Osteocyte (in vitro differentiated cells): Measurements from ENCODE around the gene CYP19A1. TPM values are rescaled to one million over a fixed set of nuclear protein-coding genes. Genes with fewer than 3 reads are reported as not detected.
A peak's percentile ranks its signal among the peaks of the same experiment; 100 is the strongest.

ENCODE experiments used
- DNase-seq: peaks from one replicate; pipeline ENCODE4 v3.0.0; 2021; ENCODE audit warnings: mixed read lengths; ENCODE audit not compliant: unreplicated experiment; ENCODE audit errors: extremely low spot score
- H3K27ac Mint-ChIP-seq: one replicate; pipeline ENCODE4 v1.8.0; 2021; ENCODE audit warnings: mild to moderate bottlenecking, mixed read lengths; ENCODE audit not compliant: unreplicated experiment
- H3K27me3 Mint-ChIP-seq: one replicate; pipeline ENCODE4 v1.8.0; 2021; ENCODE audit warnings: mixed read lengths; ENCODE audit not compliant: unreplicated experiment
- H3K36me3 Mint-ChIP-seq: one replicate; pipeline ENCODE4 v1.8.0; 2021; ENCODE audit warnings: mixed read lengths; ENCODE audit not compliant: unreplicated experiment
- H3K4me1 Mint-ChIP-seq: one replicate; pipeline ENCODE4 v1.8.0; 2021; ENCODE audit warnings: mixed read lengths; ENCODE audit not compliant: unreplicated experiment
- H3K4me3 Mint-ChIP-seq: one replicate; pipeline ENCODE4 v1.8.0; 2021; ENCODE audit warnings: mild to moderate bottlenecking, moderate library complexity, mixed read lengths; ENCODE audit not compliant: unreplicated experiment
- H3K9me3 Mint-ChIP-seq: one replicate; pipeline ENCODE4 v1.8.0; 2021; ENCODE audit warnings: mixed read lengths; ENCODE audit not compliant: unreplicated experiment
- total RNA-seq: library from RNA; stranded (reverse); gene quantifications from 2 replicates; pipeline ENCODE4 v1.2.1, GENCODE V29; 2021
- TF ChIP-seq, protein P1 (sequence below): fragments of 200-600 bp; sonication (generic); IDR thresholded peaks from 2 replicates; pipeline ENCODE4 v1.5.0; 2021; ENCODE audit warnings: antibody characterized with exemption, mild to moderate bottlenecking, moderate library complexity

Gene CYP19A1
- total RNA-seq, 1 donor from 2014 or later = not detected

DNA sequence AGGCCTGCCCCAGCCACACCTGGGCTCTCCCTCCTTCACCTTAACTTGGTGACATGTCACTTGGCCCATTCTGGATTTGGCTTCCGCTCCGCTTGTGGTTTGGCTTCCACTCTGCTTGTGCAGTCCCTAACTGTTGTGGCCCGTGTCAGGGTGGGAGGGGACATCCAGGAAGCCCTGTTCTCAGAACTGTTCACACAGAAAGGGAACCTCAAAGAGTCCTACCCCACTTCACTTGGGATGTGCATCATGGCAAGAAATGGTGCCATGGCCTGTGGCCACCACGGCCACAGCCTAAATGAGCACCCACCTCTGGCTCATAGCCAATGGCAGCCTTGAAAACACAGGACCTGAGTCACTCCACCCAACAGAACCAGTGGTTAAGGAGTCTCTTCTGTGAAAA is 63.4 kb downstream of the CYP19A1 start:
- Mint-ChIP-seq H3K27me3 (peaks cover 54% of the 10 kb centered on the region), H3K36me3 (no peaks in the 10 kb centered on the region), H3K27ac (no peak overlapping the region), H3K4me1 (no peaks in the 10 kb centered on the region), H3K9me3 (no peaks in the 10 kb centered on the region), H3K4me3 (no peak overlapping the region)
- DNase-seq = no peak
- TF ChIP-seq, protein P1, sequence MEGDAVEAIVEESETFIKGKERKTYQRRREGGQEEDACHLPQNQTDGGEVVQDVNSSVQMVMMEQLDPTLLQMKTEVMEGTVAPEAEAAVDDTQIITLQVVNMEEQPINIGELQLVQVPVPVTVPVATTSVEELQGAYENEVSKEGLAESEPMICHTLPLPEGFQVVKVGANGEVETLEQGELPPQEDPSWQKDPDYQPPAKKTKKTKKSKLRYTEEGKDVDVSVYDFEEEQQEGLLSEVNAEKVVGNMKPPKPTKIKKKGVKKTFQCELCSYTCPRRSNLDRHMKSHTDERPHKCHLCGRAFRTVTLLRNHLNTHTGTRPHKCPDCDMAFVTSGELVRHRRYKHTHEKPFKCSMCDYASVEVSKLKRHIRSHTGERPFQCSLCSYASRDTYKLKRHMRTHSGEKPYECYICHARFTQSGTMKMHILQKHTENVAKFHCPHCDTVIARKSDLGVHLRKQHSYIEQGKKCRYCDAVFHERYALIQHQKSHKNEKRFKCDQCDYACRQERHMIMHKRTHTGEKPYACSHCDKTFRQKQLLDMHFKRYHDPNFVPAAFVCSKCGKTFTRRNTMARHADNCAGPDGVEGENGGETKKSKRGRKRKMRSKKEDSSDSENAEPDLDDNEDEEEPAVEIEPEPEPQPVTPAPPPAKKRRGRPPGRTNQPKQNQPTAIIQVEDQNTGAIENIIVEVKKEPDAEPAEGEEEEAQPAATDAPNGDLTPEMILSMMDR = no peak

DNA sequence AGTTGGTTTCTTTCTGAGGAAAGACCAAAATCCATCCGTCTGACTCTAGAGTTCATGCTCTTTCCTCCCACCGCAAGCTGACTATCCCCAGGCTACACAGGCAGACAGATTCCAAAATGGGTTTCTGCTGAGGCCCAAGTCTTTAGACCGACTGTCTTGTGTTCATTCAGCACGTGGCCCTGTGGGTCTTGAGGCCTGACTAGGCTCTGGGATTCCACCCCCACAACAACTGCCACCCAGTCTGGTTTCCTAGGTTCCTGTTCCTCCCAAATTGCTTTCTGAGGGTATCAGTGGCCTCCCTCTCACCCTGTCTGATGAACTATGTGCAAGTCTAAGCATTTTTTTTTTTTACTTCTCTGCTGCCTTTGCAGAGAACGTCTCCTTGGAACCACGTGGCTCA is 67.7 kb downstream of the CYP19A1 start:
- Mint-ChIP-seq H3K27me3 (peaks cover 43% of the 10 kb centered on the region), H3K9me3 (no peaks in the 10 kb centered on the region), H3K27ac (no peak overlapping the region), H3K4me3 (no peak overlapping the region), H3K36me3 (no peaks in the 10 kb centered on the region), H3K4me1 (peaks cover 6% of the 10 kb centered on the region)
- TF ChIP-seq, protein P1 = no peak
- DNase-seq = no peak

DNA sequence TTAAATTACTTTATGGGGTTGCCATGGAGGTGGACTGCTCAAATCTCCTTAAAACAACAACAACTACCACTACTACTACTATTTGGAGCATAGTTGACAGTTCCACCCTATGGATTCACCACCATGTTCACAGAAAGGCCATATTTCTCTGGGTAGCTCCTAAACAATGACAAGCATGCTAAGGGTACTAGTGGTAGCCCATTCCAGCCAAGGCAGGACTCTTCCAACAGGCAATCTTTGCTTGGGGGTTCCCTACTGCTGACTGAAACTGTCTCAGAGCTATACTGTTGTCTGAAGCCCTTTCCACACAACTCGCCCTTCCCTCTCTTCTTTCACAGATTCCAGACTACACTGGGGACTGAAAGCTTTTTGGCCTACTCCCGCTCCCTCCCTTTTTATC is 68.9 kb downstream of the CYP19A1 start:
- Mint-ChIP-seq H3K4me3 (no peak overlapping the region), H3K4me1 (peaks cover 8% of the 10 kb centered on the region), H3K27ac (no peak overlapping the region), H3K36me3 (no peaks in the 10 kb centered on the region), H3K27me3 (peaks cover 38% of the 10 kb centered on the region), H3K9me3 (no peaks in the 10 kb centered on the region)
- TF ChIP-seq, protein P1 = no peak
- no peak for DNase-seq

GRCh38 chr15:51267703-51268083 is 70.7 kb downstream of the CYP19A1 start:
- no peaks in the 10 kb centered on the region for H3K9me3 Mint-ChIP-seq
- H3K4me1 Mint-ChIP-seq = peaks cover 8% of the 10 kb centered on the region
- H3K27ac Mint-ChIP-seq = no peak overlapping the region
- no peaks in the 10 kb centered on the region for H3K36me3 Mint-ChIP-seq
- peaks cover 28% of the 10 kb centered on the region for H3K27me3 Mint-ChIP-seq
- TF ChIP-seq, protein P1 = no peak
- DNase-seq = no peak
- peak overlapping the region; percentile 74 for H3K4me3 Mint-ChIP-seq

DNA sequence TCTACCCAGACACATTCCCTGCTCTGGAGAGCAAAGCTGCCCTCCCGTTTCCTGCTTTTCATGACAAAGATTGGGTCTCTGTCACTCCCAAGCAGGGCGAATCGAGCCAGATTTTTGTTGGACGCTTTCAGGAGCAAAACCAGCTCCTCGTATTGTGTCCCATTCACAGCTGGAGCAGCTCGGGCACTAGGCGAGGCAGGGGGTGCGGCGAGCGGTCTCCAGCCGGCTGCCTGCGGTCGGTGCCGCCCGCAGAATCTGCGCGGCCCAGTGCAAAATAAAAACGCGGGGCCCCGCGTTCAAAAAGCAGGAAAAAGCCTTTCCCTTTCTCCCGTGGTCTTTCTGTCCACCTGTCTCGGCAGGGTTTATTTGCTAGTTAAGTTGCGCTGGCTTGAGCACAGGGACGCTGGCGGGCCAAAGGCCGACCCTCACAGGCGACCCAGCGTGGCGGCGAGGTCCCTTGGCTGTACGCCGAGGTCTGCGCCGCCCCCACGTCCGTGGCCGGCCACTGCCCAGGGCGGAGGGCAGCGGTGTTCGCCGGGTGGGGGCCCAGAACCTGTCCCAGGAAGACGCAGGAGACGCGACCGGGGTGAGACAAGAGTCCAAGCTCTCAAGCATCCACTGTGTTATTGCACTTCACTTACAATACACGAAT is 71.2 kb downstream of the CYP19A1 start:
- H3K4me3 Mint-ChIP-seq = peak overlapping the region; percentile 74
- DNase-seq = no peak
- H3K4me1 Mint-ChIP-seq = peaks cover 8% of the 10 kb centered on the region
- H3K36me3 Mint-ChIP-seq = no peaks in the 10 kb centered on the region
- H3K27me3 Mint-ChIP-seq = peaks cover 27% of the 10 kb centered on the region
- TF ChIP-seq, protein P1 = no peak
- no peak overlapping the region for H3K27ac Mint-ChIP-seq
- H3K9me3 Mint-ChIP-seq = no peaks in the 10 kb centered on the region
